NCI-H82 treated with DMSO at 0.1 percent for 48 hours (cell line): ENCODE data around the gene KRTAP9-4.
"Not testable (repeated sequence)": the region's sequence is repeated elsewhere in the genome, so short reads cannot be mapped to it uniquely, and the experiment has no call there.

Source experiments
- DNase-seq: peaks from one replicate; lab custom pipeline; 2025; ENCODE audit not compliant: unreplicated experiment; lab: John Stamatoyannopoulos, UW

The KRTAP9-4 gene

DNA sequence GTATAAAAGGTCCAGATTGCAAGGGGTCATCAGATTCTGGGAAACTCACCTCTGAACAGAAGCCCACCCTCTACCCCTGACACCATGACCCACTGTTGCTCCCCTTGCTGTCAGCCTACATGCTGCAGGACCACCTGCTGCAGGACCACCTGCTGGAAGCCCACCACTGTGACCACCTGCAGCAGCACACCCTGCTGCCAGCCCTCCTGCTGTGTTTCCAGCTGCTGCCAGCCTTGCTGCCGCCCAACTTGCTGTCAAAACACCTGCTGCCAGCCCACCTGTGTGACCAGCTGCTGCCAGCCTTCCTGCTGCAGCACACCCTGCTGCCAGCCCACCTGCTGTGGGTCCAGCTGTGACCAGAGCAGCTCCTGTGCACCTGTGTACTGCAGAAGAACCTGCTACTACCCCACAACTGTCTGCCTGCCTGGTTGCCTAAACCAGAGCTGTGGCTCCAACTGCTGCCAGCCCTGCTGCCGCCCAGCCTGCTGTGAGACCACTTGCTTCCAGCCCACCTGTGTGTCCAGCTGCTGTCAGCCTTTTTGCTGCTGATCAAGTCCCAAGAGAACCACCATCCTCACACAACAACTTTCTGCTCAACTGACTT is at the start of gene KRTAP9-4:
TSS of gene KRTAP9-4 (plus strand) at position 51 of the 604 bp plus-strand sequence. CDS start at position 85, 34 bp downstream.
- DNase-seq = not testable (repeated sequence)

GRCh38 chr17:41211845-41212466 is 37.5 kb upstream of the KRTAP9-4 start:
- DNase-seq = no peak

- DNase-seq = no peak
Measured at GRCh38 chr17:41212524-41213169, 36.8 kb upstream of the KRTAP9-4 start.

GRCh38 chr17:41215681-41216080 is 33.8 kb upstream of the KRTAP9-4 start:
- no peak for DNase-seq

DNA sequence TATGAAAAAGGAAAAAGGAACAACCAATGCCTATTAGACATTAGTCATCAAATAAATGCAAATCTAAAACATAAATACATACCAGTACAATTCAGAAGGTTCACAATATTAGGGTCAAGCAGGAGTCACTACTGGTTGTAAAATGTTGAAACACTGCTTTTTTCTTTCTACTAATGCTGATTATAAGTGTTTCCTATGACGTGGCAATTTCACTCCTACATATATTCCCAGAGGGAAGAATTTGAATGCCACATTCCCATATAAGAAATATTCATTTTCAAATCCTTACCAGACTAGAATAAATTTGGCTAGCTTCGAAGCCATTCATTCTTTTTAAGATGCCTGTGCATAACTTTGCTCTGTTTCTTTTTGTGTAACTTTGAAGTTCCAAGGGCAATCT is 25.7 kb upstream of the KRTAP9-4 start:
- DNase-seq = no peak

GRCh38 chr17:41226051-41226450 is 23.4 kb upstream of the KRTAP9-4 start:
- no peak for DNase-seq

DNA sequence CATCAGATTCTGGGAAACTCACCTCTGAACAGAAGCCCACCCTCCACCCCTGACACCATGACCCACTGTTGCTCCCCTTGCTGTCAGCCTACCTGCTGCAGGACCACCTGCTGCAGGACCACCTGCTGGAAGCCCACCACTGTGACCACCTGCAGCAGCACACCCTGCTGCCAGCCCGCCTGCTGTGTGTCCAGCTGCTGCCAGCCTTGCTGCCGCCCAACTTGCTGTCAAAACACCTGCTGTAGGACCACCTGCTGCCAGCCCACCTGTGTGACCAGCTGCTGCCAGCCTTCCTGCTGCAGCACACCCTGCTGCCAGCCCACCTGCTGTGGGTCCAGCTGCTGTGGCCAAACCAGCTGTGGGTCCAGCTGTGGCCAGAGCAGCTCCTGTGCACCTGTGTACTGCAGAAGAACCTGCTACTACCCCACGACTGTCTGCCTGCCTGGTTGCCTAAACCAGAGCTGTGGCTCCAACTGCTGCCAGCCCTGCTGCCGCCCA is 22.8 kb upstream of the KRTAP9-4 start, which contains the start of gene KRTAP9-2:
TSS of gene KRTAP9-2 (plus strand) at position 51 of the 498 bp plus-strand sequence. CDS start at position 58, 7 bp downstream.
- DNase-seq = not testable (repeated sequence)

- DNase-seq = no peak
Measured at GRCh38 chr17:41230094-41230493, 19.4 kb upstream of the KRTAP9-4 start.

- DNase-seq = no peak
Measured at GRCh38 chr17:41231731-41232130, 17.8 kb upstream of the KRTAP9-4 start.

DNA sequence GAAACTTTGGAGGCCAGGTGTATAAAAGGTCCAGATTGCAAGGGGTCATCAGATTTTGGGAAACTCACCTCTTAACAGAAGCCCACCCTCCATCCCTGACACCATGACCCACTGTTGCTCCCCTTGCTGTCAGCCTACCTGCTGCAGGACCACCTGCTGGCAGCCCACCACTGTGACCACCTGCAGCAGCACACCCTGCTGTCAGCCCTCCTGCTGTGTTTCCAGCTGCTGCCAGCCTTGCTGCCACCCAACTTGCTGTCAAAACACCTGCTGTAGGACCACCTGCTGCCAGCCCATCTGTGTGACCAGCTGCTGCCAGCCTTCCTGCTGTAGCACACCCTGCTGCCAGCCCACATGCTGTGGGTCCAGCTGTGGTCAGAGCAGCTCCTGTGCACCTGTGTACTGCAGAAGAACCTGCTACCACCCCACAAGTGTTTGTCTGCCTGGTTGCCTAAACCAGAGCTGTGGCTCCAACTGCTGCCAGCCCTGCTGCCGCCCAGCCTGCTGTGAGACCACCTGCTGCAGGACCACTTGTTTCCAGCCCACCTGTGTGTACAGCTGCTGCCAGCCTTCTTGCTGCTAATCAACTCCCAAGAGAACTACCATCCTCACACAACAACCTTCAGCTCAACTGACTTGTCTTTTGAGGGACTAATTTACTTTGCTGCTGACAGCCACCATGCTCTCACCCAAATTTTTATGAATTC is 16.9 kb upstream of the KRTAP9-4 start, which contains the start of gene KRTAP9-3:
TSS of gene KRTAP9-3 (plus strand) at position 51 of the 707 bp plus-strand sequence. CDS start at position 104, 53 bp downstream.
- not testable (repeated sequence) for DNase-seq

GRCh38 chr17:41237116-41237515 is 12.4 kb upstream of the KRTAP9-4 start:
- DNase-seq = not testable (repeated sequence)

GRCh38 chr17:41237949-41238437 is 11.5 kb upstream of the KRTAP9-4 start, which contains the start of gene KRTAP9-8:
TSS of gene KRTAP9-8 (plus strand) at chr17:41237999. CDS start at chr17:41238052, 53 bp downstream.
- DNase-seq = not testable (repeated sequence)

DNA sequence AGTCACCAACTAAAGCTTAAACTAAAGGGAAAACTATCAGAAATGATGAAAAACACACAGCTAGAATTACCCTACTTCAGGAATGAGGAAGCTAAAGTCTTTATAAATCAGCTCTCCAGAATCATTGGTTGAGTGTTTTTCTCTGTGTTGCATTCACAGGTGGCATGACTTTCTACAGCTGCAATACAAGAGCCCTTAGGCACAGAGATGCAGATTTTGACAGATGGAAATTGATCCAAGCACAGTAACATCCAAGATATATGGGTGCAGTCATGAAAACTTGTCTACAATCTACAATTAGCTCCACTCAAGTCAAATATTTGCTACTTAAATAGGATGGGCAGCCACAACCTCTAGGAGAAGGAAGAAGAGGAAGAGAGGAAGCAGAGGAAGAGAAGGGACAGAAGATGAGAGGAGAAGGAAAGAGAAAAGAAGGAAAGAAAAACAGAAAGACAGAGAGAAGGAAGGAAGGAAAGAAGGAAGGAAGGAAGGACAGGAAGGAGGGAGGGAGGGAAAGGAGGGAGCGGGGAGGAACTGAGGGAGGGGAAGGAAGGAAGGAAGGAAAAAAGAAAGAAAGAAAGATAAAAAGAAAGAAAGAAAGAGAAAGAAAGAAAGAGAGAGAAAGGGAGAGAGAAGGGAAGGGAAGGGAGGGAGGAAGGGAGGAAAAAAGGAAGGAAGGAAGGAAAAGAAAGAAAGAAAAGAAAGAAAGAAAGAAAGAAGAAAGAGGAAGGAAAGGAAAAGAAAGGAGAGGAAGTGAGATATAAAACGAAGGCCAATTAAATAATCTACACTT is 2.3 kb upstream of the KRTAP9-4 start:
- not testable (repeated sequence) for DNase-seq

- DNase-seq = no peak
Measured at GRCh38 chr17:41251261-41251660, 1.8 kb downstream of the KRTAP9-4 start.

GRCh38 chr17:41254861-41255260 is 5.4 kb downstream of the KRTAP9-4 start:
- DNase-seq = no peak

- DNase-seq = not testable (repeated sequence)
Measured at GRCh38 chr17:41255381-41256290, 6.1 kb downstream of the KRTAP9-4 start, which contains the start of gene KRTAP9-9. TSS of gene KRTAP9-9 (plus strand) at chr17:41255384.

- DNase-seq = no peak
Measured at GRCh38 chr17:41256291-41256685, 6.8 kb downstream of the KRTAP9-4 start.

DNA sequence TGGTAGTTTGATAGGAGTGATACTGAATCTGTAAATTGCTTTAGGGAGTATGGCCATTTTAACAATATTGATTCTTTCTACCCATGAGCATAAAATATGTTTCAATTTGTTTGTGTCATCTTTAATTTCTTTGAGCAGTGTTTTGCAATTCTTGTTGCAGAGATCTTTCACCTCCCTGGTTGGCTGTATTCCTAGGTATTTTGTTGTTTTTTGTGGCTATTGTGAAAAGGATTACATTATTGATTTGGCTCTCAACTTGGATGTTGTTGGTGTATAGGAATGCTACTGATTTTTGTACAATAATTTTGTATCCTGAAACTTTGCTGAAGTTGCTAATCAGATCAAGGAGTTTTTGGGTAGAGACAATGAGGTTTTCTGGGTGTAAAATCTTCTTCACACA is 8.9 kb downstream of the KRTAP9-4 start:
- DNase-seq = no peak

GRCh38 chr17:41263212-41263611 is 13.7 kb downstream of the KRTAP9-4 start:
- no peak for DNase-seq
